ENCODE results near the gene GPRIN1.
"Not testable (repeated sequence)": the region's sequence is repeated elsewhere in the genome, so short reads cannot be mapped to it uniquely, and the experiment has no call there.

Gene GPRIN1

GRCh38 chr5:176565760-176566288, 44.1 kb downstream of the GPRIN1 start:
- no peak for DNase-seq

- no peak for DNase-seq
These were observed 46.0 kb downstream of the GPRIN1 start for GRCh38 chr5:176564002-176564401.

GRCh38 chr5:176562189-176562588, 47.8 kb downstream of the GPRIN1 start:
- DNase-seq: no peak

GRCh38 chr5:176561259-176561658, 48.7 kb downstream of the GPRIN1 start:
- no peak for DNase-seq

GRCh38 chr5:176560364-176560763, 49.6 kb downstream of the GPRIN1 start:
- DNase-seq: no peak

- no peak for DNase-seq
These were observed 50.3 kb downstream of the GPRIN1 start for GRCh38 chr5:176559683-176560082.

- DNase-seq: no peak
These were observed 52.1 kb downstream of the GPRIN1 start for GRCh38 chr5:176557846-176558245.

GRCh38 chr5:176553260-176554085, 56.5 kb downstream of the GPRIN1 start:
- DNase-seq: no peak

- no peak for DNase-seq
These were observed 57.6 kb downstream of the GPRIN1 start for GRCh38 chr5:176552332-176552869.

GRCh38 chr5:176550937-176551336, 59.0 kb downstream of the GPRIN1 start:
- not testable (repeated sequence) for DNase-seq

GRCh38 chr5:176550275-176550831, 59.6 kb downstream of the GPRIN1 start:
- no peak for DNase-seq

GRCh38 chr5:176549871-176550270, 60.1 kb downstream of the GPRIN1 start:
- no peak for DNase-seq

- DNase-seq: no peak
These were observed 61.0 kb downstream of the GPRIN1 start, which contains the start of gene CDHR2 for GRCh38 chr5:176548967-176549444. CDHR2 (plus strand) TSS chr5:176549342; CDS start chr5:176565353, 16,011 bp downstream.

- no peak for DNase-seq
These were observed 62.2 kb downstream of the GPRIN1 start for GRCh38 chr5:176547802-176548201.
